ENCODE data around the gene ZNF804B.

Gene ZNF804B

DNA sequence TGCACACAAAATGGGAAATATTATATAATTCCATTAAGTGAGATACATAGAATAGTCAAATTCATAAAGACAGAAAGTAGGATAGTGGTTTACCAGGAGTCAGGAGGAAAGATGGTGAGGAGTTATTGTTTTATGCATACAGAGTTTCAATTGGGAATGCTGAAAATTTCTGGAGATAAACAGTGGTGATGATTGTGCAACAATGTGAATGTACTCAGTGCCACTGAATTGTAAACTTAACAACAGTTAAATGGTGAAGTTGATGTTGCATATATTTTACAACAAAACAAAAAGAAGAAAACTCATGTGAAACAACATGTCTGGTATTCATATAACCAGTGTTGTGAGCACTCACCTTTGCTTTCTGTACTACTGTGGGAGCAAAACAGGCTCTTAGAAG is 204.9 kb downstream of the ZNF804B start:
- no peak overlapping the region for H3K14ac ChIP-seq (ENCODE audit: low read length)
- H3K79me1 ChIP-seq (ENCODE audit: low read length) = no peaks in the 10 kb centered on the region
- H3K79me2 ChIP-seq (ENCODE audit: control insufficient read depth, insufficient read depth, low read length, poor library complexity) = no peaks in the 10 kb centered on the region
- H3K4me1 ChIP-seq (ENCODE audit: control insufficient read depth in 1 of 2, insufficient read depth in 2 of 2, low read length in 2 of 2) = no peaks in the 10 kb centered on the region
- no peak overlapping the region for H4K8ac ChIP-seq (ENCODE audit: low read depth, low read length)
- no peak overlapping the region for H3K23ac ChIP-seq (ENCODE audit: low read length)
- no peak overlapping the region for H3K9ac ChIP-seq (ENCODE audit: low read length)
- H3K4ac ChIP-seq (ENCODE audit: low read depth, low read length) = no peak overlapping the region
- H3K4me2 ChIP-seq (ENCODE audit: low read length) = no peak overlapping the region
- H3K9me3 ChIP-seq (ENCODE audit: insufficient read depth, low read depth, low read length) = no peaks in the 10 kb centered on the region
- H2BK120ac ChIP-seq (ENCODE audit: insufficient read depth, low read length, poor library complexity) = no peak overlapping the region
- no peak overlapping the region for H2BK12ac ChIP-seq (ENCODE audit: low read length)
- H4K12ac ChIP-seq (ENCODE audit: low read depth, low read length) = no peak overlapping the region
- H3K27ac ChIP-seq (ENCODE audit: low read depth, low read length) = no peak overlapping the region
- no peaks in the 10 kb centered on the region for H3K27me3 ChIP-seq (ENCODE audit: insufficient read depth, low read length)
- H3K36me3 ChIP-seq (ENCODE audit: control insufficient read depth in 1 of 2, insufficient read depth in 2 of 2, low read length in 2 of 2) = no peaks in the 10 kb centered on the region
- DNase-seq = no peak
- H4K91ac ChIP-seq (ENCODE audit: low read depth, low read length) = no peak overlapping the region
- H2AK5ac ChIP-seq (ENCODE audit: low read length) = no peak overlapping the region
- no peak overlapping the region for H3K4me3 ChIP-seq (ENCODE audit: low read depth, low read length)
- no peak overlapping the region for H3K18ac ChIP-seq (ENCODE audit: low read length)
- no peak overlapping the region for H2BK5ac ChIP-seq (ENCODE audit: low read depth, low read length, poor library complexity)
- H2AFZ ChIP-seq (ENCODE audit: insufficient read depth, low read length, poor library complexity) = no peak overlapping the region

- Histone ChIP-seq H4K8ac (ENCODE audit: low read depth, low read length) (no peak overlapping the region), H3K4me3 (ENCODE audit: low read depth, low read length) (no peak overlapping the region), H3K27ac (ENCODE audit: low read depth, low read length) (no peak overlapping the region), H2AK5ac (ENCODE audit: low read length) (no peak overlapping the region), H3K79me1 (ENCODE audit: low read length) (no peaks in the 10 kb centered on the region), H3K4me2 (ENCODE audit: low read length) (no peak overlapping the region), H2BK12ac (ENCODE audit: low read length) (no peak overlapping the region), H3K27me3 (ENCODE audit: insufficient read depth, low read length) (no peaks in the 10 kb centered on the region), H3K79me2 (ENCODE audit: control insufficient read depth, insufficient read depth, low read length, poor library complexity) (no peaks in the 10 kb centered on the region), H3K9me3 (ENCODE audit: insufficient read depth, low read depth, low read length) (no peaks in the 10 kb centered on the region), H4K91ac (ENCODE audit: low read depth, low read length) (no peak overlapping the region), H2BK120ac (ENCODE audit: insufficient read depth, low read length, poor library complexity) (no peak overlapping the region), H3K4me1 (ENCODE audit: control insufficient read depth in 1 of 2, insufficient read depth in 2 of 2, low read length in 2 of 2) (no peaks in the 10 kb centered on the region), H2AFZ (ENCODE audit: insufficient read depth, low read length, poor library complexity) (no peak overlapping the region), H2BK5ac (ENCODE audit: low read depth, low read length, poor library complexity) (no peak overlapping the region), H3K18ac (ENCODE audit: low read length) (no peak overlapping the region), H3K14ac (ENCODE audit: low read length) (no peak overlapping the region), H3K23ac (ENCODE audit: low read length) (no peak overlapping the region), H3K4ac (ENCODE audit: low read depth, low read length) (no peak overlapping the region), H3K9ac (ENCODE audit: low read length) (no peak overlapping the region), H3K36me3 (ENCODE audit: control insufficient read depth in 1 of 2, insufficient read depth in 2 of 2, low read length in 2 of 2) (no peaks in the 10 kb centered on the region), H4K12ac (ENCODE audit: low read depth, low read length) (no peak overlapping the region)
- no CpG with 5 or more reads among the region's 4 CpGs for WGBS (ENCODE audit: extremely low coverage, insufficient coverage, insufficient read length)
- no peak for DNase-seq
Observed at GRCh38 chr7:88965371-88965770, 205.9 kb downstream of the ZNF804B start.

GRCh38 chr7:88967432-88967831 is 207.9 kb downstream of the ZNF804B start:
- Histone ChIP-seq H2BK12ac (ENCODE audit: low read length) (no peak overlapping the region), H3K4me2 (ENCODE audit: low read length) (no peak overlapping the region), H3K23ac (ENCODE audit: low read length) (no peak overlapping the region), H2AK5ac (ENCODE audit: low read length) (no peak overlapping the region), H2AFZ (ENCODE audit: insufficient read depth, low read length, poor library complexity) (no peak overlapping the region), H3K4me3 (ENCODE audit: low read depth, low read length) (no peak overlapping the region), H3K14ac (ENCODE audit: low read length) (no peak overlapping the region), H3K9me3 (ENCODE audit: insufficient read depth, low read depth, low read length) (no peaks in the 10 kb centered on the region), H3K4ac (ENCODE audit: low read depth, low read length) (no peak overlapping the region), H3K36me3 (ENCODE audit: control insufficient read depth in 1 of 2, insufficient read depth in 2 of 2, low read length in 2 of 2) (no peaks in the 10 kb centered on the region), H3K27me3 (ENCODE audit: insufficient read depth, low read length) (no peaks in the 10 kb centered on the region), H2BK5ac (ENCODE audit: low read depth, low read length, poor library complexity) (no peak overlapping the region), H3K9ac (ENCODE audit: low read length) (no peak overlapping the region), H4K91ac (ENCODE audit: low read depth, low read length) (no peak overlapping the region), H3K18ac (ENCODE audit: low read length) (no peak overlapping the region), H3K4me1 (ENCODE audit: control insufficient read depth in 1 of 2, insufficient read depth in 2 of 2, low read length in 2 of 2) (no peaks in the 10 kb centered on the region), H3K79me2 (ENCODE audit: control insufficient read depth, insufficient read depth, low read length, poor library complexity) (no peaks in the 10 kb centered on the region), H2BK120ac (ENCODE audit: insufficient read depth, low read length, poor library complexity) (no peak overlapping the region), H3K79me1 (ENCODE audit: low read length) (no peaks in the 10 kb centered on the region), H4K8ac (ENCODE audit: low read depth, low read length) (no peak overlapping the region), H4K12ac (ENCODE audit: low read depth, low read length) (no peak overlapping the region), H3K27ac (ENCODE audit: low read depth, low read length) (no peak overlapping the region)
- no CpG with 5 or more reads among the region's 4 CpGs for WGBS (ENCODE audit: extremely low coverage, insufficient coverage, insufficient read length)
- DNase-seq = no peak

DNA sequence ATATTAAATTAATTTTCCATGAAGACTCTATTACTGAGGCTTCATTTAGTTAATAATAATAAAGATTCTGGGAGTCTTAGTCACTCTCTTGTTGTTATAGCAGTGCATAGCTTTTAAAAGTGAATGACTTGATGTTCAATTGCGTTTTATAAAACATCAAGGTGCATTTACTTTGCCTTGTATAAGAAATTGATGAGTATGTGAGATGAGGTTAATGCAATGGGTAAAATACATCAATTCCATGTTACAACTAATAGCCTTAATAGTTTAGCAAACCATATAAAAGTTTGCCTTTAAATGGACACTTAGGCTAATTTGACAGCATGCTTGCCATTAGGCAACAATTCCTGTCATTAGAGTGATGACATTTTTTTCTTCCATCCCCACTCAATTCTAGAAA is 209.7 kb downstream of the ZNF804B start:
- Histone ChIP-seq H3K27ac (ENCODE audit: low read depth, low read length) (no peak overlapping the region), H4K91ac (ENCODE audit: low read depth, low read length) (no peak overlapping the region), H3K79me1 (ENCODE audit: low read length) (no peaks in the 10 kb centered on the region), H2BK12ac (ENCODE audit: low read length) (no peak overlapping the region), H3K4me2 (ENCODE audit: low read length) (no peak overlapping the region), H2AFZ (ENCODE audit: insufficient read depth, low read length, poor library complexity) (no peak overlapping the region), H3K4me3 (ENCODE audit: low read depth, low read length) (no peak overlapping the region), H3K23ac (ENCODE audit: low read length) (no peak overlapping the region), H3K4me1 (ENCODE audit: control insufficient read depth in 1 of 2, insufficient read depth in 2 of 2, low read length in 2 of 2) (no peaks in the 10 kb centered on the region), H3K4ac (ENCODE audit: low read depth, low read length) (no peak overlapping the region), H2BK120ac (ENCODE audit: insufficient read depth, low read length, poor library complexity) (no peak overlapping the region), H4K8ac (ENCODE audit: low read depth, low read length) (no peak overlapping the region), H3K27me3 (ENCODE audit: insufficient read depth, low read length) (no peaks in the 10 kb centered on the region), H3K9me3 (ENCODE audit: insufficient read depth, low read depth, low read length) (no peaks in the 10 kb centered on the region), H3K79me2 (ENCODE audit: control insufficient read depth, insufficient read depth, low read length, poor library complexity) (no peaks in the 10 kb centered on the region), H2BK5ac (ENCODE audit: low read depth, low read length, poor library complexity) (no peak overlapping the region), H3K14ac (ENCODE audit: low read length) (no peak overlapping the region), H3K18ac (ENCODE audit: low read length) (no peak overlapping the region), H3K36me3 (ENCODE audit: control insufficient read depth in 1 of 2, insufficient read depth in 2 of 2, low read length in 2 of 2) (no peaks in the 10 kb centered on the region), H2AK5ac (ENCODE audit: low read length) (no peak overlapping the region), H3K9ac (ENCODE audit: low read length) (no peak overlapping the region), H4K12ac (ENCODE audit: low read depth, low read length) (no peak overlapping the region)
- no peak for DNase-seq
- WGBS (ENCODE audit: extremely low coverage, insufficient coverage, insufficient read length) = no CpG with 5 or more reads among the region's 1 CpG

DNA sequence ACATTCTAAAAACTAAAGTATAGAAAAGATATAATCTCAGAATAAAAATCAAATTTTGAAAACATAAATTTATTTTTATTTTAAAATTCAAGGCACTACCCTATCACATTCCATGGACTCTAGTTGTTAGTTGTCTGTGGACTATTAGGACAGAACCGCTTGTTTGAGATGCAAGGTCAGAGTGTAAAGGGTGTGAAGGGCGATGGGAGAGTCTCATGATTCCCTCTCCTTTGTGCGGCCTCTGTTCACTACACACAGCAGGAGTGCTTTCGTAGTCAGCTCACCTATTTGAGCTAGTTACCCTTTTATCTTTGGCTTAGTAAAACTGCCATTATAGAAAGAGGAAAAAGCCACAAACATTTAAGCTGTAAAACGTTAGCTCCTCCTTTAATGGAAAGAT is 225.8 kb downstream of the ZNF804B start:
- Histone ChIP-seq H3K4ac (ENCODE audit: low read depth, low read length) (no peak overlapping the region), H3K9ac (ENCODE audit: low read length) (no peak overlapping the region), H3K9me3 (ENCODE audit: insufficient read depth, low read depth, low read length) (no peaks in the 10 kb centered on the region), H2AFZ (ENCODE audit: insufficient read depth, low read length, poor library complexity) (no peak overlapping the region), H3K23ac (ENCODE audit: low read length) (no peak overlapping the region), H4K91ac (ENCODE audit: low read depth, low read length) (no peak overlapping the region), H3K4me1 (ENCODE audit: control insufficient read depth in 1 of 2, insufficient read depth in 2 of 2, low read length in 2 of 2) (no peaks in the 10 kb centered on the region), H3K79me1 (ENCODE audit: low read length) (no peaks in the 10 kb centered on the region), H3K4me2 (ENCODE audit: low read length) (no peak overlapping the region), H3K14ac (ENCODE audit: low read length) (no peak overlapping the region), H3K79me2 (ENCODE audit: control insufficient read depth, insufficient read depth, low read length, poor library complexity) (no peaks in the 10 kb centered on the region), H3K27me3 (ENCODE audit: insufficient read depth, low read length) (no peaks in the 10 kb centered on the region), H3K18ac (ENCODE audit: low read length) (no peak overlapping the region), H2BK12ac (ENCODE audit: low read length) (no peak overlapping the region), H3K27ac (ENCODE audit: low read depth, low read length) (no peak overlapping the region), H3K4me3 (ENCODE audit: low read depth, low read length) (no peak overlapping the region), H4K12ac (ENCODE audit: low read depth, low read length) (no peak overlapping the region), H2BK5ac (ENCODE audit: low read depth, low read length, poor library complexity) (no peak overlapping the region), H2BK120ac (ENCODE audit: insufficient read depth, low read length, poor library complexity) (no peak overlapping the region), H4K8ac (ENCODE audit: low read depth, low read length) (no peak overlapping the region), H2AK5ac (ENCODE audit: low read length) (no peak overlapping the region), H3K36me3 (ENCODE audit: control insufficient read depth in 1 of 2, insufficient read depth in 2 of 2, low read length in 2 of 2) (no peaks in the 10 kb centered on the region)
- DNase-seq = no peak
- no CpG with 5 or more reads among the region's 5 CpGs for WGBS (ENCODE audit: extremely low coverage, insufficient coverage, insufficient read length)
